GM18868 (cell line): ENCODE results near the gene SLC25A25.
"Not testable (repeated sequence)": the region's sequence is repeated elsewhere in the genome, so short reads cannot be mapped to it uniquely, and the experiment has no call there.

Source experiments
- ATAC-seq: cut with Tn5 transposase; IDR thresholded peaks from one replicate; pipeline ENCODE4 v1.9.1; 2021; ENCODE audit warnings: mild to moderate bottlenecking, moderate library complexity; ENCODE audit not compliant: unreplicated experiment

Gene SLC25A25

DNA sequence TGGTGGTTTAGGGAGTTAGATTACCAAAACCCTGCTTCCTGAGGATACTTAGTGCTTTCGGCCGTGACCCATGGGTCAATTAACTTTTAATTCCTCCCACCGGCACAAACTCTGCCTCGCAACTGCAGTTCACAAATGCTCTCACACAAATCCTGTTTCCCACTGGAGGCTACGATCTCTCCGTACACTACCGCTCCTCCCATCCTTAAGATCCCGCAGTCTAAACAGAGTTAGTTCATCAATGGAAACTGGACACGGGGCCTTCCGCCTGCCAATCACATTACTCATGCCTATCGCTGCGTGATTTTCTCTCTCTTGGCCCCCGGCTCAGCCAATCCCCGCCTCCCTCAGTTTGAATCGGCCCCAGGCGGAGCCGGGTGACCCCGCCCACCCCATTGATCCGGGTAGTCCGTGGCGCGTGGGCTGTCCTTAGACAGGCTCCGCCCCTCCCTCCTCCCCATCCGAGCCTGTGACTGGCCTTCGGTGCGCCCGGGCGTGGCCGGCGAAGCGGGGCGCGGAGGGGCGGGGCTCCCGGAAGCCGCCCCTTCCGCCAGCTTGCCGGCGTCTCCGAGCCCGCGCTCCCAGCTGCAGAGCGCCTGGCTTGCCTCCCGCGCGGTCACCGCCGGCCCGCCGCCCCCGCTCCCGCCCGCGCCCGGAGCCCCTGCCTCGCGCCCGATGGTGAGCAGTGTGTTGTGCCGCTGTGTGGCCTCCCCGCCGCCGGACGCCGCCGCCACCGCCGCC, at the start of gene SLC25A25:
Gene SLC25A25 (plus strand): TSS at position 588 of the 741 bp plus-strand sequence. CDS start 88 bp downstream, at position 676.
- ATAC-seq, result peak; percentile 63

GRCh38 chr9:128020692-128021091, 47.3 kb upstream of the SLC25A25 start:
- ATAC-seq, result no peak

- no peak for ATAC-seq
Measured at GRCh38 chr9:128021098-128021497, 46.9 kb upstream of the SLC25A25 start.

- no peak for ATAC-seq
Measured at GRCh38 chr9:128022886-128023285, 45.1 kb upstream of the SLC25A25 start.

- ATAC-seq, result not testable (repeated sequence)
Measured at GRCh38 chr9:128023671-128024070, 44.4 kb upstream of the SLC25A25 start.

- no peak for ATAC-seq
Measured at GRCh38 chr9:128024761-128025308, 43.2 kb upstream of the SLC25A25 start.

DNA sequence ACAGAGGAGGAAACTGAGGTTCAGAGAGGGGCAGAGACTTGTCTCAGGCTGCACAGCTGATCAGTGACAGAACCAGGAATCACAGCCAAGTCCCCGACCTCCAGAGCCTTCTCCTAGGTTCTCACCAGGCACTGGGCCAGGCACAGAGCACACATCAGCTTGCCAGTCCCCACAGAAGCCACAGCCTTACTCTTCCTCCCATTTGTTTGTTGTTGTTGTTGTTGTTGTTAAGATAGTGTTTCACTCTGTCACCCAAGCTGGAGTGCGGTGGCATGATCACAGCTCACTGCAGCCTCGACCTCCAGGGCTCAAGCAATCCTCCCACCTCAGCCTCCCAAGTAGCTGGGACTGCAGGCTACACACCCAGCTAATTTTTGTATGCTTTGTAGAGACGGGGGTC, 42.3 kb upstream of the SLC25A25 start:
- ATAC-seq, result no peak

DNA sequence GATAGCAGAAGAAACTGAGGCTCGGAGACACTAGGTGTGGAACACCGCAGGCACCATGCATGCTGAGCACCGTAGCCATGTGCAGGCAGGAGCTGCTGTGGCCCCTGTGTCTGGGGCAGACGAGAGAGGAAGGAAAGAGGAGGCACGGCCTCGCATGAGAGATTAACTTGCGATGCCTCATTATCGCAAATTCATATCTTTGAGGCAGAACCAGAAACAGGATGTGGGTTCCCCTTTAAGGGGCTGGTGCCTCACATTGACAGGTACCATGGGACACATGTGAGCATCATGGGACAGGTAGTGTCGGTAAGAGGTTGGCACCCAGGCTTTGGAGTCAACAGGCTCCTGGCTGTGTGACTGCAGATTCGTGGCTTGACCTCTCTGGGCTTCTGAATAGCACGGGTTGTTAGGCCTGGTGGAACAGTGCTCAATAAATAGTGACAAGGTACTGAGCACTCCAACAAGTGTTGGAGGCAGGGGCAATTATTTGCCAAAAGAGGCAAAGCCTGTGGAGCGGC, 41.7 kb upstream of the SLC25A25 start:
- no peak for ATAC-seq

DNA sequence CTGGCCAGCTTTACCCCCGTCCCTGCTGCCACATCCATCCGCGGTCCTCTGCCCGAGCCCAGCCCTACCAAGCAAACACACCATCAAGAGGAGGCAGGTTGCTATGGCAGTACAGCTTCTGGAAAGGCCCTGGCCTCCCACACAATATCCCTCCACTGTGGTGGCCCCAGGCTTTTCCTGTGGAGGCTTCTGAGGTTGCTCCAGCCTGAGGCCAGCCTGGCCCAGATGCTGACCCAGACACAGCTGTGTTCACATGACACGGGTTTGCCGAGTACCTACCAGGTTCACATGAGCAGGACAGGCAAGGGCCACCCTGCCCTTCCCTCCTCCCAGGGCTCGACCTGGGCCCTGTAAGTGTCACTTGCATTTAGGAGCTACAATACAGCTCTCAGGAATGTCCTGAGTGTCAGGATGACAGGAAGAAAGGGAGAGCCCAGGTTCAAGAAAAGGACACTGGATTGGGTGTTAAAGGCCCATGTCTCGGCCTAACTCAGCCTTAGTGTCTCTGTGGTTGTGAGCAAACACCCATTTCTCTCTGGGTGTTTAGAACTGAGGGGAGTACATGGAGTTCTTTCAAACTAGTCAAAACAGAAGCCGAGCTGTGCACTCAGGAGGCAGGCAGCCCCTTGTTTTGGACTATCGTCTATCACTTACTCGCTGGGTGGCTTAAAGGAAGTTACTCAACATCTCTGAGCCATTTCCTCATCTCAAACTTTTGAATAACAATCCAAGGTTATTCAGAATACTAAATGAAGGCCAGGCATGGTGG, 41.1 kb upstream of the SLC25A25 start:
- no peak for ATAC-seq

DNA sequence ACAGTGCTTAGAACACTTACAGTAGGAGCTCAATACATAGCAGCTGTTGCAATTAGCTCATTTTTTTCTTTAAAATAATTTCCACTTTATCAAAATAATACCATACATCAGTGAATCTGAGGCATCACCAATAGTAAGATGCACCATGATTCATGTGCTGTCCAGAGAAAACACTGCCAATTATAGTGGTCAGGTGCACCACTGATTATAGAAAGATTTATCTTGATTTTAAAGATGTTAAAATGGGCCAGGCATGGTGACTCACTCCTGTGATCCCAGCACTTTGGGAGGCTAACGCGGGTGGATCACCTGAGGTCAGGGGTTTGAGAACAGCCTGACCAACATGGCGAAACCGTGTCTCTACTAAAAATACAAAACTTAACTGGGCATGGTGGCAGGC, 40.3 kb upstream of the SLC25A25 start:
- no peak for ATAC-seq

GRCh38 chr9:128033609-128034008, 34.4 kb upstream of the SLC25A25 start:
- ATAC-seq, result no peak

- peak; percentile 41 for ATAC-seq
Measured at GRCh38 chr9:128034821-128035652, 33.0 kb upstream of the SLC25A25 start.

GRCh38 chr9:128036522-128036921, 31.5 kb upstream of the SLC25A25 start:
- ATAC-seq, result not testable (repeated sequence)

DNA sequence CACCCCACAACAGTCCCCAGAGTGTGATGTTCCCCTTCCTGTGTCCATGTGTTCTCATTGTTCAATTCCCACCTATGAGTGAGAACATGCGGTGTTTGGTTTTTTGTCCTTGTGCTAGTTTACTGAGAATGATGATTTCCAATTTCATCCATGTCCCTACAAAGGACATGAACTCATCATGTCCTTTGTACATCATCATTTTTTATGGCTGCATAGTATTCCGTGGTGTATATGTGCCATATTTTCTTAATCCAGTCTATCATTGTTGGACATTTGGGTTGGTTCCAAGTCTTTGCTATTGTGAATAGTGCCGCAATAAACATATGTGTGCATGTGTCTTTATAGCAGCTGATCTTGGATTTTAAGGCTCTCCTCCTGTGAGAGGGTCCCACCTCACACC, 27.2 kb upstream of the SLC25A25 start:
- not testable (repeated sequence) for ATAC-seq

DNA sequence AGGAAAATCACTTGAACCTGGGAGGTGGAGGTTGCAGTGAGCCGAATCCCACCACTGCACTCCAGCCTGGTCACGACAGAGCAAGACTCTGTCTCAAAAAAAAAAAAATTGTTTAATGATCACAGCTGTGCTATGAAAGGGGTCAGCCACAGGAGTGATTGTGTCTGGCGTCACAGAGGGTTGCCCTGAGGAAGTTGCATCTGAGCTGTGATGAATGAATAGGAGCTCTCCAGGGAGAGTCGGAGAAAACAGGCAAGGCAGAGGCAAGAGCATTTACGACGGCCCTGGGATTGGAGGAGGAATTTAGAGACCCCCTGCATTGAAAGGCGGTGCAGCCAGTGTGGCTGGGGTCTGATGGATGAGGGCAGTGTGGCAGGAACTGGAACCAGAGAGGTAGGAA, 26.0 kb upstream of the SLC25A25 start:
- no peak for ATAC-seq

DNA sequence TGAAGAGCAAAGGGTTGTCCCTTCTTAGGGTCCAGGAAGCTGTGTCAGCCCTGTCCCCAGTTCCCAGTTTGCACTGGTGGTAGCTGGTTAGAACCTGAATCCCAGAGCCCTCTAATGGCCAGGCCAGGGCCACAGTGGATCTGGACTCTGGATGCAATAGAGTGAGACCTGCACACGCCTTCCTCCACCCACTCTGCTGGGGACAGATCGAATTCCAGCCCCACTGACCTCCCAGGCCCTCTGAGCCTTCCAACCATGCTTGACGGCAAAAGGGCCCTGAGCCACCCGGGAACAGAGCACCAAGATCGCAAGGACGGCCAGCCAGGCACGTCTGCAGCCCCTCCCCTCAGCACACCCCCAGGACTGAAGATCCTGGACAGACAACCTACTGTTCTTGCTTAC, 24.6 kb upstream of the SLC25A25 start:
- no peak for ATAC-seq

GRCh38 chr9:128045409-128045808, 22.6 kb upstream of the SLC25A25 start:
- ATAC-seq, result not testable (repeated sequence)

DNA sequence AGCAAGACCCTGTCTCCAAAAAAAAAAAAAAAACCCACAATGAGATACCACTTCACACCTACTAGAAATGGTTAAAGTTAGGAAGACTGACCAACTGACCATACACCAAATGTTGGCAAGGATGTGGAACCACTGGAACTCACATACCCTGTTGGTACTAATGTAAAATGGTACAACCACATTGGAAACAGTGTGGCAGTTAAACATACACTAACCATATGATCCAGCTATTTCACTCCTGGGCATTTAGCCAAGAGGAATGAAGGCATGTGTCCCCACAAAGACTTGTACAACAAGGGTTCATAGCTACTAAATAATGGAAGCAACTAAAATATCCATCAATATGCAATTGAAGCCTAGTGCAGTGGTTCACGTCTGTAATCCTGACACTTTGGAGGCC, 22.2 kb upstream of the SLC25A25 start:
- no peak for ATAC-seq

- no peak for ATAC-seq
Measured at GRCh38 chr9:128047231-128047630, 20.8 kb upstream of the SLC25A25 start.

DNA sequence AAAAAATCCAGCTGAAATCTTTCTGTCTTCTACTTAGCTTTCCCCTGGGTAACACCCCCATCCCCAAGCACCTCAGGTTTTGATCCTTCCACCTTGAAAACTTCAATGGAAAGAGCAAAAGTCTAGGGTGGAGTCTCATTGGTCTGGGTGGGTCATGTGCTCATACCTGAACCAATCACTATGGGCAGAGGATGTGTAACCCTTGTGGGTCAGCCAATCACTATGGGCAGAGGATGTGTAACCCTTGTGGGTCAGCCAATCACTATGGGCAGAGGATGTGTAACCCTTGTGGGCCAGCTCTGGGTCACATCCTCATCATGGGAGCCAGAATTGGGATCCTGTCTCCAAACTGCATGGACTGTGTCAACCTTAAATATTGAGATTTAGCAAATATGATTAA, 19.4 kb upstream of the SLC25A25 start:
- no peak for ATAC-seq

GRCh38 chr9:128049843-128050242, 18.2 kb upstream of the SLC25A25 start:
- ATAC-seq, result no peak
